Measurements from ENCODE around the gene XPR1. TPM values are rescaled to one million over a fixed set of nuclear protein-coding genes. Genes with fewer than 3 reads are reported as not detected.

Gene XPR1
- total RNA-seq, 1 donor, result 25.7 TPM

DNA sequence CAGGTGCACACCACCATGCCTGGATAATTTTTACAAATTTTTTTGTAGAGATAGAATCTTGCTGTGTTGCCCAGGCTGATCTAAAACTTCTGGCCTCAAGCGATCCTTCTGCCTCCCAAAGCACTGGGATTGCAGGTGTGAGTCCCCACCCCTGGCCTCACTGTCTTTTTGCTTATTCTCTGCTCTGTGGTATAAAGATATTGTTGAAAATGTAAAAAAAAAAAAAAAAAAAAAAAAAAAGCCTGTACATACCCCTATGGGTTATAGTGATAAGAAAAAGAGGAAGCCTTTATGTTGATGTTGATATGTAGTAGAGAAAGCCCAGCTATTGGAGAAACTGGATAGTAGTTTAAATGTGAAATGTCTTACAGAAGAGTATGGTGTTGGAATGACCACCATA lies 125.8 kb downstream of the XPR1 start:
- DNase-seq (ENCODE audit: insufficient read length, low spot score, missing footprints), result no peak
- Histone ChIP-seq H3K27ac (ENCODE audit: low read depth, low read length) (no peak overlapping the region), H3K9me3 (ENCODE audit: low read depth, low read length) (no peaks in the 10 kb centered on the region), H4K20me1 (ENCODE audit: insufficient read depth, low read length) (no peaks in the 10 kb centered on the region), H3K36me3 (ENCODE audit: insufficient read depth, low read length) (no peaks in the 10 kb centered on the region), H3K4me3 (ENCODE audit: insufficient read depth, low read length) (no peak overlapping the region), H3K4me1 (ENCODE audit: insufficient read depth, low read length) (no peaks in the 10 kb centered on the region), H3K79me2 (ENCODE audit: insufficient read depth, low read length) (peaks cover 2% of the 10 kb centered on the region), H2AFZ (ENCODE audit: low read length) (no peak overlapping the region), H3K27me3 (ENCODE audit: insufficient read depth, low read length) (no peaks in the 10 kb centered on the region), H3K4me2 (ENCODE audit: insufficient read depth, low read length) (no peak overlapping the region)
- TF ChIP-seq, protein P1, sequence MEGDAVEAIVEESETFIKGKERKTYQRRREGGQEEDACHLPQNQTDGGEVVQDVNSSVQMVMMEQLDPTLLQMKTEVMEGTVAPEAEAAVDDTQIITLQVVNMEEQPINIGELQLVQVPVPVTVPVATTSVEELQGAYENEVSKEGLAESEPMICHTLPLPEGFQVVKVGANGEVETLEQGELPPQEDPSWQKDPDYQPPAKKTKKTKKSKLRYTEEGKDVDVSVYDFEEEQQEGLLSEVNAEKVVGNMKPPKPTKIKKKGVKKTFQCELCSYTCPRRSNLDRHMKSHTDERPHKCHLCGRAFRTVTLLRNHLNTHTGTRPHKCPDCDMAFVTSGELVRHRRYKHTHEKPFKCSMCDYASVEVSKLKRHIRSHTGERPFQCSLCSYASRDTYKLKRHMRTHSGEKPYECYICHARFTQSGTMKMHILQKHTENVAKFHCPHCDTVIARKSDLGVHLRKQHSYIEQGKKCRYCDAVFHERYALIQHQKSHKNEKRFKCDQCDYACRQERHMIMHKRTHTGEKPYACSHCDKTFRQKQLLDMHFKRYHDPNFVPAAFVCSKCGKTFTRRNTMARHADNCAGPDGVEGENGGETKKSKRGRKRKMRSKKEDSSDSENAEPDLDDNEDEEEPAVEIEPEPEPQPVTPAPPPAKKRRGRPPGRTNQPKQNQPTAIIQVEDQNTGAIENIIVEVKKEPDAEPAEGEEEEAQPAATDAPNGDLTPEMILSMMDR (IDR thresholded peaks at IDR 0.05; ENCODE audit: extremely low read depth, low read depth, low read length), result no peak

DNA sequence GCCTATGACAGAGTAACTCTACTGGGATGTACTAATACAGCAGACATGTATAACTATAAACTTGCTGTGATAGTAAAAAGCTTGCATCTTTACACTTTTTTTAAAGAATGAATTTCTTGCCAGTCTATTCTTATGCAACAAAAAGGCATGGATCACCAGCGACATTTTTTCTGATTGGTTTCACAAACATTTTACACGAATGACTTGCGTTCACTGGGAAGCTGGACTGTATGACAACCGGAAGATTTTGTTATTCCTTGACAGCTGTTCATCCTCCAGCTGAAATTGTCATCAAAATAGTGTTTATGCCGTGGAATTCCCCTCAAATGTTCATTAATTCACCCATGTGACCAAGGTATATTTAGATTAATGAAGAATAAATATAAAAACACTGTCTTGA lies 131.0 kb downstream of the XPR1 start:
- no peaks in the 10 kb centered on the region for H3K36me3 ChIP-seq (ENCODE audit: insufficient read depth, low read length)
- H3K4me3 ChIP-seq (ENCODE audit: insufficient read depth, low read length), result no peak overlapping the region
- H3K9me3 ChIP-seq (ENCODE audit: low read depth, low read length), result no peaks in the 10 kb centered on the region
- H4K20me1 ChIP-seq (ENCODE audit: insufficient read depth, low read length), result no peaks in the 10 kb centered on the region
- DNase-seq (ENCODE audit: insufficient read length, low spot score, missing footprints), result no peak
- no peaks in the 10 kb centered on the region for H3K27me3 ChIP-seq (ENCODE audit: insufficient read depth, low read length)
- no peaks in the 10 kb centered on the region for H3K79me2 ChIP-seq (ENCODE audit: insufficient read depth, low read length)
- H3K27ac ChIP-seq (ENCODE audit: low read depth, low read length), result no peak overlapping the region
- TF ChIP-seq, protein P1 (IDR thresholded peaks at IDR 0.05; ENCODE audit: extremely low read depth, low read depth, low read length), result no peak
- H3K4me2 ChIP-seq (ENCODE audit: insufficient read depth, low read length), result no peak overlapping the region
- no peak overlapping the region for H2AFZ ChIP-seq (ENCODE audit: low read length)
- H3K4me1 ChIP-seq (ENCODE audit: insufficient read depth, low read length), result no peaks in the 10 kb centered on the region

DNA sequence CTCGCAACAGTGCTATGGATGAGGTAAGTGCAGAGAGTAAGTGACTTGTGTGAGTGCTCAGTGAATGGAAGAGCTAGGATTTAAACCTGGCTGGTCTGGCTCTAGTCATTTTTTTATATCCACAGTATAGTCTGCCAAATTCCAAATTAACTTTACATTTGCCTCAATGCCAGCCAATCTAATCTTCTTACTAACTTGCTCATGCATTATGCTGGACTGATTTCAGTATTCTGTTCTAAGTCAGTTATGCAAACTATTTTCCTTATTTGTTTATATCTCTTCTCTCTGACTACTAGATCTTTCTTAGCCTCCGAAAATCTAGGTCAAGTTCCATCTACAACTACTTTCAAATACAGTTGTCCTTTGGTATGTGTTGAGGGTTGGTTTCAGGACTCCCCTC lies 133.3 kb downstream of the XPR1 start:
- no peaks in the 10 kb centered on the region for H3K79me2 ChIP-seq (ENCODE audit: insufficient read depth, low read length)
- H3K4me1 ChIP-seq (ENCODE audit: insufficient read depth, low read length), result no peaks in the 10 kb centered on the region
- no peak for DNase-seq (ENCODE audit: insufficient read length, low spot score, missing footprints)
- H3K4me2 ChIP-seq (ENCODE audit: insufficient read depth, low read length), result no peak overlapping the region
- H4K20me1 ChIP-seq (ENCODE audit: insufficient read depth, low read length), result no peaks in the 10 kb centered on the region
- no peaks in the 10 kb centered on the region for H3K36me3 ChIP-seq (ENCODE audit: insufficient read depth, low read length)
- no peak overlapping the region for H3K27ac ChIP-seq (ENCODE audit: low read depth, low read length)
- H3K4me3 ChIP-seq (ENCODE audit: insufficient read depth, low read length), result no peak overlapping the region
- TF ChIP-seq, protein P1 (IDR thresholded peaks at IDR 0.05; ENCODE audit: extremely low read depth, low read depth, low read length), result no peak
- no peaks in the 10 kb centered on the region for H3K27me3 ChIP-seq (ENCODE audit: insufficient read depth, low read length)
- H2AFZ ChIP-seq (ENCODE audit: low read length), result no peak overlapping the region
- no peaks in the 10 kb centered on the region for H3K9me3 ChIP-seq (ENCODE audit: low read depth, low read length)

DNA sequence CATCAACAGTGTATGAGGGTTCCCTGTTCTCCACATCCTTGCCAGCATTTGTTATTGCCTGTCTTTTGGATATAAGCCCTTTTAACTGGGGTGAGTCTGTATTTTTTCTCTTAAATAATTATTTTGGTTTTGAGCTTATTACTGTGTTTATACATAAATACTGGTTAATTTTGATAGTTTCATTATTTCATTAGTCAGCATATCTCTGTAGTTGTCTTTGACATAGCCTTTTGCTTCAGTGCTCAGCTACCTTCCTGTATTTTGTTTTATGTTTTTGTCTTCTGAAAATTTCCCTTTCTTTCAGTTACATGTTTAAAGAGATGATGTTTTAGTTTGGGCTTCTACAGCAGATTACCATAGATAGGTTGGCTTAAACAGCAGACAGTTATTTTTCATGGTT lies 138.1 kb downstream of the XPR1 start:
- no peak overlapping the region for H3K27ac ChIP-seq (ENCODE audit: low read depth, low read length)
- H3K4me1 ChIP-seq (ENCODE audit: insufficient read depth, low read length), result peaks cover 5% of the 10 kb centered on the region
- no peak overlapping the region for H2AFZ ChIP-seq (ENCODE audit: low read length)
- DNase-seq (ENCODE audit: insufficient read length, low spot score, missing footprints), result no peak
- no peak overlapping the region for H3K4me3 ChIP-seq (ENCODE audit: insufficient read depth, low read length)
- no peaks in the 10 kb centered on the region for H3K36me3 ChIP-seq (ENCODE audit: insufficient read depth, low read length)
- H4K20me1 ChIP-seq (ENCODE audit: insufficient read depth, low read length), result no peaks in the 10 kb centered on the region
- no peak overlapping the region for H3K4me2 ChIP-seq (ENCODE audit: insufficient read depth, low read length)
- H3K27me3 ChIP-seq (ENCODE audit: insufficient read depth, low read length), result no peaks in the 10 kb centered on the region
- H3K79me2 ChIP-seq (ENCODE audit: insufficient read depth, low read length), result peaks cover 4% of the 10 kb centered on the region
- TF ChIP-seq, protein P1 (IDR thresholded peaks at IDR 0.05; ENCODE audit: extremely low read depth, low read depth, low read length), result no peak
- no peaks in the 10 kb centered on the region for H3K9me3 ChIP-seq (ENCODE audit: low read depth, low read length)
